ENCODE data around the gene RAD50.

DNA sequence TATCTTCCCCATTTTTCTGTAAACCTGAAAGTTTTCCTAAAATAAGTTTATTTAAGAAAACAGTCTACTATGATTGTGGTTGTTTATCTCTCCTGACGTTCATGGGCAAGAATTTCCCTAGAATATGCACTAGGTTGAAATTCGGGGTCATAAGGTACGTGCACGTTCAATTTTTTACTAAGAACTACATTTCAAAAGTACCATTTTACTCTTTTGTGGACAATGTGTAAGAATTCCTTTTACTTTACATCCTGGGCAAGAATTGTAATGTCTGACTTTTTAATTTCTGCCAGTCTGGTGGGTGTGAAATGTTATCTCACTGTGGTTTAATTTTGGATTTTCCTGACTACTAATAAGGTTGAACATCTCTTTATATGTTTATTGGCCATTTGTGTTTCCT, 25.8 kb upstream of the RAD50 start:
- TF ChIP-seq TAF1 (IDR thresholded peaks at IDR 0.05; ENCODE audit: borderline replicate concordance, insufficient read depth, low read length) (no peak), REST (IDR thresholded peaks at IDR 0.05; ENCODE audit: insufficient read depth in 1 of 2, low read depth in 2 of 2, low read length in 2 of 2) (no peak), POLR2AphosphoS5 (IDR thresholded peaks at IDR 0.05; ENCODE audit: low read depth, low read length) (no peak)

All from PFSK-1 (cell line).